ENCODE data around the gene SLC25A22.

The SLC25A22 gene

GRCh38 chr11:788009-788640, 10.0 kb downstream of the SLC25A22 start:
- no peak for DNase-seq

GRCh38 chr11:787084-787675, 10.9 kb downstream of the SLC25A22 start:
- DNase-seq = no peak

GRCh38 chr11:786235-787083, 11.6 kb downstream of the SLC25A22 start:
- no peak for DNase-seq

GRCh38 chr11:783581-784015, 14.5 kb downstream of the SLC25A22 start:
- DNase-seq = peak; percentile 39

GRCh38 chr11:782264-783174, 15.6 kb downstream of the SLC25A22 start:
- DNase-seq = no peak

GRCh38 chr11:779955-780532, 18.0 kb downstream of the SLC25A22 start:
- DNase-seq = no peak

- no peak for DNase-seq
Measured at GRCh38 chr11:778976-779954, 18.8 kb downstream of the SLC25A22 start.

GRCh38 chr11:777288-778255, 20.5 kb downstream of the SLC25A22 start, which contains the start of gene GATD1:
TSS of gene GATD1 (minus strand) at chr11:777487. CDS start at chr11:777462, 25 bp downstream.
- DNase-seq = peak; percentile 93

- DNase-seq = no peak
Measured at GRCh38 chr11:776561-777287, 21.4 kb downstream of the SLC25A22 start.

- DNase-seq = no peak
Measured at GRCh38 chr11:776263-776560, 21.9 kb downstream of the SLC25A22 start.

GRCh38 chr11:774873-775592, 23.0 kb downstream of the SLC25A22 start:
- DNase-seq = no peak

- DNase-seq = no peak
Measured at GRCh38 chr11:773830-774229, 24.3 kb downstream of the SLC25A22 start.

GRCh38 chr11:773425-773824, 24.7 kb downstream of the SLC25A22 start:
- no peak for DNase-seq

GRCh38 chr11:772429-773390, 25.4 kb downstream of the SLC25A22 start:
- DNase-seq = no peak

- DNase-seq = no peak
Measured at GRCh38 chr11:771617-772204, 26.4 kb downstream of the SLC25A22 start.

- DNase-seq = no peak
Measured at GRCh38 chr11:770642-771616, 27.2 kb downstream of the SLC25A22 start.
